Gastroesophageal sphincter (tissue), 3 donors: Measurements from ENCODE around the gene CDKL1.

Source experiments
- CTCF ChIP-seq, 4 experiments: fragments of 200-600 bp in 2 of 4; fragments of 450-650 bp in 2 of 4; sonication (generic) in 1 of 4; IDR thresholded peaks; one replicate each; pipeline ENCODE4 v1.5.1; 2017 to 2019; ENCODE audit warnings: antibody characterized with exemption in 4 of 4, mild to moderate bottlenecking in 2 of 4, moderate library complexity in 2 of 4
- POLR2A ChIP-seq, 2 donors: fragments of 450-650 bp; IDR thresholded peaks; one replicate each; pipeline ENCODE4 v1.6.1; 2017; ENCODE audit warnings: antibody characterized with exemption in 2 of 2, mild to moderate bottlenecking in 2 of 2, moderate library complexity in 1 of 2

- no peak for TF ChIP-seq CTCF (IDR thresholded peaks at IDR 0.05)
- TF ChIP-seq POLR2A (IDR thresholded peaks at IDR 0.05): no peak
These were observed 6.7 kb upstream of the CDKL1 start for GRCh38 chr14:50403419-50403818.
